Measurements from ENCODE around the gene EBF4.

- no peak for TF ChIP-seq POLR2A (IDR thresholded peaks at IDR 0.05; ENCODE audit: low read depth, low read length)
- TF ChIP-seq POLR2AphosphoS5 (IDR thresholded peaks at IDR 0.05; ENCODE audit: low read depth, low read length), result no peak
- no peak for TF ChIP-seq TAF1 (IDR thresholded peaks at IDR 0.05; ENCODE audit: borderline replicate concordance, low read depth, low read length)
Observed at GRCh38 chr20:2692036-2692885, at the start of gene EBF4.
